ENCODE results near the gene MEDAG.

GRCh38 chr13:30927595-30927994 lies 21.5 kb downstream of the MEDAG start:
- no peak for TF ChIP-seq CTCF (conservative IDR thresholded peaks at IDR 0.05; ENCODE audit: low read length)
- TF ChIP-seq EZH2phosphoT487 (IDR thresholded peaks at IDR 0.05; ENCODE audit: borderline replicate concordance) = no peak
